GM12801 (cell line): ENCODE data around the gene TUBB3.

Experiments used
- CTCF ChIP-seq: IDR thresholded peaks from one replicate; pipeline ENCODE4 v1.5.1; 2011; ENCODE audit warnings: control low read depth; ENCODE audit not compliant: insufficient read length; ENCODE audit errors: extremely low read depth

Gene TUBB3

GRCh38 chr16:89972244-89973234 lies 49.4 kb downstream of the TUBB3 start:
- TF ChIP-seq CTCF, result no peak

- no peak for TF ChIP-seq CTCF
Observed at GRCh38 chr16:89973235-89973634, 50.1 kb downstream of the TUBB3 start.

- no peak for TF ChIP-seq CTCF
Observed at GRCh38 chr16:89973654-89974335, 50.7 kb downstream of the TUBB3 start.

GRCh38 chr16:89974870-89975269 lies 51.7 kb downstream of the TUBB3 start:
- TF ChIP-seq CTCF, result no peak

GRCh38 chr16:89981414-89981813 lies 58.3 kb downstream of the TUBB3 start:
- no peak for TF ChIP-seq CTCF

- no peak for TF ChIP-seq CTCF
Observed at GRCh38 chr16:89982318-89982717, 59.2 kb downstream of the TUBB3 start.

- no peak for TF ChIP-seq CTCF
Observed at GRCh38 chr16:89983536-89983935, 60.4 kb downstream of the TUBB3 start.
